Stimulated activated CD4-positive, alpha-beta T cell treated with anti-CD3 and anti-CD28 coated beads, Interleukin-4, amount 100 ng/mL, for 4 hours (primary cell): ENCODE data around the gene RBM47.
"Not testable (repeated sequence)": the region's sequence is repeated elsewhere in the genome, so short reads cannot be mapped to it uniquely, and the experiment has no call there.

ENCODE experiments used
- DNase-seq, 2 experiments: peaks; one replicate each; pipeline ENCODE4 v3.0.0-alpha.2; 2020

The RBM47 gene

GRCh38 chr4:40481977-40482376, 147.7 kb downstream of the RBM47 start:
- DNase-seq, result no peak

- no peak for DNase-seq
These were observed 149.4 kb downstream of the RBM47 start for GRCh38 chr4:40480291-40480690.

GRCh38 chr4:40479378-40479777, 150.3 kb downstream of the RBM47 start:
- no peak for DNase-seq

- DNase-seq, result no peak
These were observed 154.1 kb downstream of the RBM47 start for GRCh38 chr4:40475609-40476008.

- DNase-seq, result no peak
These were observed 155.9 kb downstream of the RBM47 start for GRCh38 chr4:40473578-40474388.

- DNase-seq, result no peak
These were observed 157.7 kb downstream of the RBM47 start for GRCh38 chr4:40471923-40472322.

- DNase-seq, result no peak
These were observed 162.9 kb downstream of the RBM47 start for GRCh38 chr4:40466789-40467188.

- DNase-seq, result no peak
These were observed 167.3 kb downstream of the RBM47 start for GRCh38 chr4:40462326-40462725.

GRCh38 chr4:40461879-40462278, 167.8 kb downstream of the RBM47 start:
- no peak for DNase-seq

GRCh38 chr4:40461062-40461461, 168.6 kb downstream of the RBM47 start:
- no peak for DNase-seq

GRCh38 chr4:40458683-40459082, 171.0 kb downstream of the RBM47 start:
- no peak for DNase-seq

GRCh38 chr4:40458109-40458508, 171.6 kb downstream of the RBM47 start:
- no peak for DNase-seq

GRCh38 chr4:40455340-40455902, 174.2 kb downstream of the RBM47 start:
- no peak for DNase-seq

- no peak for DNase-seq
These were observed 174.8 kb downstream of the RBM47 start for GRCh38 chr4:40454816-40455215.

GRCh38 chr4:40453912-40454311, 175.8 kb downstream of the RBM47 start:
- no peak for DNase-seq

GRCh38 chr4:40448875-40449274, 180.8 kb downstream of the RBM47 start:
- no peak for DNase-seq

GRCh38 chr4:40446839-40447238, 182.8 kb downstream of the RBM47 start:
- no peak for DNase-seq

- DNase-seq, result not testable (repeated sequence)
These were observed 183.4 kb downstream of the RBM47 start for GRCh38 chr4:40446261-40446750.

GRCh38 chr4:40445671-40446070, 184.0 kb downstream of the RBM47 start:
- no peak for DNase-seq

GRCh38 chr4:40441430-40441829, 188.2 kb downstream of the RBM47 start:
- no peak for DNase-seq

GRCh38 chr4:40439519-40439918, 190.1 kb downstream of the RBM47 start:
- DNase-seq, result no peak

- no peak for DNase-seq
These were observed 191.2 kb downstream of the RBM47 start for GRCh38 chr4:40438384-40439026.

- DNase-seq, result no peak
These were observed 191.8 kb downstream of the RBM47 start for GRCh38 chr4:40437741-40438383.
